Uterus (tissue), 2 donors: ENCODE data around the gene ADAMTS15.

Experiments used
- CTCF ChIP-seq, 4 experiments: fragments of 200-600 bp in 2 of 4; fragments of 450-650 bp in 2 of 4; sonication (generic) in 2 of 4; IDR thresholded peaks; one replicate each; pipeline ENCODE4 v1.5.1; 2016 to 2019; ENCODE audit warnings: antibody characterized with exemption in 4 of 4, mild to moderate bottlenecking in 2 of 4, moderate library complexity in 1 of 4
- POLR2A ChIP-seq, 2 donors: fragments of 450-650 bp; IDR thresholded peaks; one replicate each; pipeline ENCODE4 v1.6.1; 2016; ENCODE audit warnings: antibody characterized with exemption in 2 of 2, mild to moderate bottlenecking in 1 of 2, moderate library complexity in 1 of 2

GRCh38 chr11:130483124-130483523, 34.7 kb downstream of the ADAMTS15 start:
- TF ChIP-seq CTCF (IDR thresholded peaks at IDR 0.05) (no peak), POLR2A (IDR thresholded peaks at IDR 0.05) (no peak)
